GM23248 (cell line): ENCODE measurements around the gene BLOC1S1. TPM values are rescaled to one million over a fixed set of nuclear protein-coding genes. Genes with fewer than 3 reads are reported as not detected.

Experiments
- DNase-seq: peaks from one replicate; pipeline ENCODE4 v3.0.0-alpha.2; 2015
- H2AFZ ChIP-seq: fragments of 200-600 bp; sonication (generic); 2 replicates; pipeline ENCODE4 v1.6.1; 2016; ENCODE audit warnings: antibody characterized with exemption
- H3F3A ChIP-seq: fragments of 200-600 bp; sonication (generic); 2 replicates; pipeline ENCODE4 v1.6.1; 2016; ENCODE audit warnings: mild to moderate bottlenecking, antibody characterized with exemption, mixed run types; ENCODE audit not compliant: insufficient read depth
- H3K27ac ChIP-seq: fragments of 200-600 bp; sonication (generic); 2 replicates; pipeline ENCODE4 v1.5.1; 2016; ENCODE audit warnings: mild to moderate bottlenecking
- H3K27me3 ChIP-seq: fragments of 200-600 bp; sonication (generic); replicated peaks from 2 replicates; pipeline ENCODE4 v1.6.1; 2016; ENCODE audit warnings: mild to moderate bottlenecking; ENCODE audit not compliant: insufficient read depth
- H3K36me3 ChIP-seq: fragments of 200-600 bp; sonication (generic); 2 replicates; pipeline ENCODE4 v1.6.1; 2016; ENCODE audit warnings: low read depth, mild to moderate bottlenecking
- H3K4me1 ChIP-seq: fragments of 200-600 bp; sonication (generic); 2 replicates; pipeline ENCODE4 v1.6.1; 2016; ENCODE audit warnings: mild to moderate bottlenecking; ENCODE audit not compliant: insufficient read depth
- H3K4me2 ChIP-seq: fragments of 200-600 bp; sonication (generic); one replicate; pipeline ENCODE4 v1.6.1; 2016; ENCODE audit warnings: mild to moderate bottlenecking; ENCODE audit not compliant: unreplicated experiment
- H3K4me3 ChIP-seq: fragments of 200-600 bp; sonication (generic); 2 replicates; pipeline ENCODE4 v1.5.1; 2016; ENCODE audit warnings: mild to moderate bottlenecking
- H3K79me2 ChIP-seq: fragments of 200-600 bp; sonication (generic); 2 replicates; pipeline ENCODE4 v1.6.1; 2016; ENCODE audit warnings: mild to moderate bottlenecking; ENCODE audit not compliant: insufficient read depth
- H3K9ac ChIP-seq: fragments of 200-600 bp; sonication (generic); 2 replicates; pipeline ENCODE4 v1.6.1; 2016; ENCODE audit warnings: mild to moderate bottlenecking
- H3K9me2 ChIP-seq: fragments of 200-600 bp; sonication (generic); 2 replicates; pipeline ENCODE4 v1.6.1; 2016; ENCODE audit warnings: mixed run types, mild to moderate bottlenecking, moderate library complexity; ENCODE audit not compliant: insufficient read depth
- H3K9me3 ChIP-seq: fragments of 200-600 bp; sonication (generic); one replicate; pipeline ENCODE4 v1.6.1; 2017; ENCODE audit warnings: low read depth
- H4K20me1 ChIP-seq: fragments of 200-600 bp; sonication (generic); 2 replicates; pipeline ENCODE4 v1.6.0; 2016; ENCODE audit not compliant: insufficient read depth
- EZH2 ChIP-seq: fragments of 200-600 bp; sonication (generic); IDR thresholded peaks from 2 replicates; pipeline ENCODE4 v1.6.1; 2018; ENCODE audit warnings: antibody characterized with exemption, mild to moderate bottlenecking; ENCODE audit not compliant: insufficient read depth, poor library complexity, severe bottlenecking
- EZH2phosphoT487 ChIP-seq: fragments of 200-600 bp; sonication (generic); IDR thresholded peaks from 2 replicates; pipeline ENCODE4 v1.6.1; 2018; ENCODE audit warnings: antibody characterized with exemption, moderate library complexity, mild to moderate bottlenecking, low read depth; ENCODE audit not compliant: insufficient read depth
- WGBS, 2 experiments: methylation state at CpG; one replicate each; pipeline ENCODE4 v1.1.6; 2015 to 2017; ENCODE audit warnings: low lambda C conversion rate in 2 of 2, low coverage in 1 of 2; ENCODE audit errors: missing lambda C conversion rate in 2 of 2; 5-methylcytosine and 5-hydroxymethylcytosine counted together
- in situ Hi-C: fragments of 300-500 bp; cut with MboI; formaldehyde crosslinking; loops from 2 replicates; pipeline ENCODE4 v1.15.0; 2020
- polyA plus RNA-seq: library from polyadenylated mRNA; unstranded; fragments of >200 nt; fragmentation: Nextera tagmentation; extraction: Ambion mirVana; gene quantifications from 2 replicates; pipeline ENCODE4 v1.2.1, GENCODE V29; 2016
- total RNA-seq: library from RNA; depleted of rRNA; stranded (reverse); fragments of >200 nt; shearing (Covaris generic); gene quantifications from 2 replicates; pipeline ENCODE4 v1.2.3, GENCODE V29; 2014

Gene BLOC1S1
- total and polyA plus RNA-seq, 2 experiments from 2014 or later: 110 to 193 TPM

DNA sequence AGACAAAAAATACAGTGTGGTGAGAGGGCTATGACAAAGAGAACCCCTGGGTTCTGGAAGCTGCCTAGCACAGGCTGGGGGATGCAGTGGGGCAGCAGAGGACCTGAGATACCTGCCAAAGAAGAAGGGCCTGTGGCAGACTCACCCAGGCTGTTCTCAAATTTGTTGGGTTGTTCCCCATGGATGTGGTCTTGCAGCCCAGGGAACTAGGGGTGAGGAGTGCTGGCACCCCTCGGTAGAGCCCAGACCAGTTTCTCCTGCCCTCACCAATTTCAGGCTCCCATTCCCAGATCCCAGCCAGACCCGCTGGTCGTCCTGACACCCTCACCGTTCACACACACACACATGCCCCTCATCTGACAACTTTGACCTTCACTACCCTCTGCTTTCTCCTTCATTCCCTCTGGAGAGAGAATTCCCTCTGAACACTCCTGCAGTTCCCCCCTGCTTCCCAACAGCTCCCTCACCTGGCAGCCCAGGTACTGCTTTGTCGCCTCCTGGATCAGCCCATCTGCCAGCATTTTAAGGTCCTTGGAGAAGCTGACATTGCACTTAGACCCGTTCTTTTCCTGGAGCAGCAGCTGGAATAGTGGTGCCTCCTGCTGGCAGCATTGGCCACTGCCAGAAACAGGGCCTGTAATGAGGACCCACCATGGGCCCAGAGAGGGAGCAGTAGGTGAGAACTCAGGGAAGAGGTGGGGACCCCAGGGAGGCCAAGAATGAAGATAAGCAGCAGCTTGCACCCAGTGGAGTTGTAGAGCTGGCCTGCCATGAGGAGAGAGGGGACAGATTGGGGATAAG lies 21.1 kb downstream of the BLOC1S1 start:
- 19 to 21% methylated on average over 6 of the region's 6 CpGs for WGBS, 2 experiments
- Histone ChIP-seq H3K36me3 (no peaks in the 10 kb centered on the region), H3K9ac (no peak overlapping the region), H3K4me1 (peaks cover 7% of the 10 kb centered on the region; the same call in 1 of the 2 replicates), H3K9me2 (no peaks in the 10 kb centered on the region), H3K79me2 (peaks cover 7% of the 10 kb centered on the region), H3K9me3 (no peaks in the 10 kb centered on the region), H3F3A (peaks cover 3% of the 10 kb centered on the region; the same call in 1 of the 2 replicates), H4K20me1 (no peaks in the 10 kb centered on the region), H3K27me3 (no peaks in the 10 kb centered on the region), H2AFZ (peak overlapping the region; percentile 100), H3K4me2 (no peak overlapping the region), H3K4me3 (no peak overlapping the region), H3K27ac (no peak overlapping the region)
- in situ Hi-C loops: no loop called here
- peak; percentile 84 for DNase-seq
- no peak for TF ChIP-seq EZH2phosphoT487
- TF ChIP-seq EZH2: no peak

GRCh38 chr12:55737581-55738122 lies 21.8 kb downstream of the BLOC1S1 start:
- peak; percentile 34 for DNase-seq
- H3F3A ChIP-seq: peaks cover 3% of the 10 kb centered on the region; the same call in 1 of the 2 replicates
- no peaks in the 10 kb centered on the region for H3K9me3 ChIP-seq
- peak overlapping the region; percentile 100 for H3K4me2 ChIP-seq
- H3K27me3 ChIP-seq: no peaks in the 10 kb centered on the region
- H3K36me3 ChIP-seq: no peaks in the 10 kb centered on the region
- peaks cover 10% of the 10 kb centered on the region; the same call in 1 of the 2 replicates for H3K4me1 ChIP-seq
- H3K4me3 ChIP-seq: peak overlapping the region; percentile 98
- in situ Hi-C loops: no loop called here
- H2AFZ ChIP-seq: peak overlapping the region; percentile 100
- TF ChIP-seq EZH2phosphoT487: no peak
- TF ChIP-seq EZH2: no peak
- 0 to 2% methylated on average over 4 of the region's 4 CpGs for WGBS, 2 experiments
- peak overlapping the region; percentile 83 for H3K9ac ChIP-seq
- no peaks in the 10 kb centered on the region for H3K9me2 ChIP-seq
- peak overlapping the region; percentile 56; the same call in 1 of the 2 replicates for H3K27ac ChIP-seq
- no peaks in the 10 kb centered on the region for H4K20me1 ChIP-seq
- H3K79me2 ChIP-seq: peaks cover under 1% of the 10 kb centered on the region; the same call in 1 of the 2 replicates

DNA sequence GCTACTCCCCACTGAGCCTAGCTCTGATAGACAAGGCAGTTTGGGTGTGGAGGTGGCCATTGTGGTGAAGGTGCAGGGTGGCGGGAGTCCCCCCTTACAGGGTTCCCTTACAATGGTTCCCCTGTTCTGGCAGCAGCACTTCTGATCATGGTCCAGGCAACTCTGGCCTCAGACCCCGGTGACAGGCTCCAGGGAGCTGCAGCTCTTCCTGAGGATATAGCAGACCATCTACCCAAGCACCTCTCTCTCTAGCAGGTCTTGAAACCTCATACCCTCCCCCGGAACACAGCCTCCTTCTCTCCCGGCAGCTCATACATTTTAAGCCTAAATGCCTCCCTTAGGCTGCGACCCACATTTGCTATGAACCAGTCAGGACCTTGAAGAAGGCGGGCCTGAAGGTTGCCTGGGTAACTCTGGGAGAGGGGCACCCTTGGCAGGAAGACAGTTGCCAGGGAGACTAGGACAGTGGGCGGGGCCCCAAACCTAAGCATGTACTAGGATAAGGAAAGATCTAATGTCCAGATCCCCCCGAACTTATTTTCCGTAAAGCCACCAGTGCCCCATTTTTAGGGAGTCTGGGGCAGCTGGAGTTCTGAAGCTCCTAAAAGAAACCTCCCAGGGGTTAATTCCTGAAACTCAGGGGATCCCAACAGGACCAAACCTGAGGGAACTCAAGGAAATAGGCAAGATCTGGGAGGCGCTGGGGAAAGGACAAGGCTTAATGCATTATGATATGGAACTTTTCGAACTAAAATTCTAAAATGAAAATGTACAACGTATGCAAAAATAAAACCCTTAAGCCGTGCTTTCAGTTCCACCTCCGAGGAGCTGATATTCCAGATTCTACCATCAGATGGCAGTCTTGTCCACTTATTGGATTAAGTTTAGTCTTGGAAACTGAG lies 22.5 kb downstream of the BLOC1S1 start:
- in situ Hi-C loops: no loop called here
- H2AFZ ChIP-seq: peak overlapping the region; percentile 100
- no peak for TF ChIP-seq EZH2phosphoT487
- TF ChIP-seq EZH2: no peak
- peak overlapping the region; percentile 98 for H3K4me3 ChIP-seq
- peaks cover 3% of the 10 kb centered on the region; the same call in 1 of the 2 replicates for H3F3A ChIP-seq
- no peaks in the 10 kb centered on the region for H3K9me2 ChIP-seq
- H3K4me1 ChIP-seq: peaks cover 11% of the 10 kb centered on the region; the same call in 1 of the 2 replicates
- peak overlapping the region; percentile 100 for H3K4me2 ChIP-seq
- no peaks in the 10 kb centered on the region for H3K27me3 ChIP-seq
- peak; percentile 78 for DNase-seq
- no peaks in the 10 kb centered on the region for H3K79me2 ChIP-seq
- H4K20me1 ChIP-seq: no peaks in the 10 kb centered on the region
- 1% methylated on average over 14 of the region's 14 CpGs for WGBS, 2 experiments
- H3K27ac ChIP-seq: peak overlapping the region; percentile 56
- H3K9ac ChIP-seq: peak overlapping the region; percentile 83
- no peaks in the 10 kb centered on the region for H3K9me3 ChIP-seq
- H3K36me3 ChIP-seq: no peaks in the 10 kb centered on the region

DNA sequence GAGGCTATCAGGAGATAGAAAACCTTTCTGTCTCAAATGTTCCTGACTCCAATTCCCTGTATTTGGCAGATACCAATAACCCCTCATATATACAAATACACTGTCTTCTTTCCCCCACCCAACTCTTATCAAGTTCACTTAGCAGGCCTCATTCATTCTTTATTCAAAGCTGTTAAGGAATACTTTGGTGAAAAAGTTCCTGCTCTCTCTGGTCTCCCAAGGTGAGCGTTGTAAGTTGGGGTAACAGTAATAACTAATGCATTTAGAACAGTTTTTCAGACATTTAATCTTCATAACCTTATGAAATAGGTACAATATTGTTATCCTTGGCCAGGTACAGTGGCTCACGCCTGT lies 23.2 kb downstream of the BLOC1S1 start:
- Histone ChIP-seq H4K20me1 (no peaks in the 10 kb centered on the region), H3K27me3 (no peaks in the 10 kb centered on the region), H3K9me2 (no peaks in the 10 kb centered on the region), H3K9me3 (no peaks in the 10 kb centered on the region), H3K27ac (no peak overlapping the region), H3K4me3 (no peak overlapping the region), H3K4me2 (no peak overlapping the region), H2AFZ (no peak overlapping the region), H3K36me3 (no peaks in the 10 kb centered on the region), H3F3A (peaks cover 3% of the 10 kb centered on the region; the same call in 1 of the 2 replicates), H3K79me2 (no peaks in the 10 kb centered on the region), H3K4me1 (peaks cover 11% of the 10 kb centered on the region; the same call in 1 of the 2 replicates), H3K9ac (no peak overlapping the region)
- in situ Hi-C loops: no loop called here
- TF ChIP-seq EZH2: no peak
- no peak for TF ChIP-seq EZH2phosphoT487
- WGBS, 2 experiments: 71 to 76% methylated on average over 2 of the region's 2 CpGs
- no peak for DNase-seq
